Astrocyte of the spinal cord (primary cell): ENCODE data around the gene CLASP1.
A peak's percentile ranks its signal among the peaks of the same experiment; 100 is the strongest.
"Not testable (repeated sequence)": the region's sequence is repeated elsewhere in the genome, so short reads cannot be mapped to it uniquely, and the experiment has no call there.

ENCODE experiments used
- DNase-seq: peaks from one replicate; pipeline ENCODE4 v3.0.0; 2011; ENCODE audit warnings: low read depth, low spot score
- H3K4me3 ChIP-seq: 2 replicates; pipeline ENCODE4 v1.5.1; 2011; ENCODE audit warnings: low read depth, mild to moderate bottlenecking, low read length, moderate library complexity
- CTCF ChIP-seq: IDR thresholded peaks from 2 replicates; pipeline ENCODE4 v1.5.1; 2012; ENCODE audit warnings: low read depth, mild to moderate bottlenecking, low read length, inconsistent platforms
- in situ Hi-C: cut with HindIII; loops from 2 replicates; pipeline ENCODE4 v1.10.0; 2017; ENCODE audit warnings: low sequenced_read_pairs

The CLASP1 gene

GRCh38 chr2:121649596-121650314 lies 493 bp upstream of the CLASP1 start:
- no peak for TF ChIP-seq CTCF
- DNase-seq = peak; percentile 99
- peak overlapping the region; percentile 85 for H3K4me3 ChIP-seq
- in situ Hi-C loops = no loop called here

GRCh38 chr2:121648206-121649148 lies 785 bp downstream of the CLASP1 start:
- in situ Hi-C loops = no loop called here
- no peak for TF ChIP-seq CTCF
- H3K4me3 ChIP-seq = peak overlapping the region; percentile 85
- peak; percentile 62 for DNase-seq

GRCh38 chr2:121647396-121647795 lies 1.9 kb downstream of the CLASP1 start:
- no peak for DNase-seq
- in situ Hi-C loops = no loop called here
- no peak for TF ChIP-seq CTCF
- peak overlapping the region; percentile 85 for H3K4me3 ChIP-seq

- no peak overlapping the region for H3K4me3 ChIP-seq
- no peak for DNase-seq
- in situ Hi-C loops = no loop called here
- TF ChIP-seq CTCF = no peak
Observed at GRCh38 chr2:121644715-121645114, 4.5 kb downstream of the CLASP1 start.

GRCh38 chr2:121643877-121644276 lies 5.4 kb downstream of the CLASP1 start:
- TF ChIP-seq CTCF = no peak
- in situ Hi-C loops = no loop called here
- no peak for DNase-seq
- H3K4me3 ChIP-seq = no peak overlapping the region

GRCh38 chr2:121640380-121641316 lies 8.6 kb downstream of the CLASP1 start:
- in situ Hi-C loops = no loop called here

GRCh38 chr2:121639846-121640245 lies 9.4 kb downstream of the CLASP1 start:
- DNase-seq, in situ Hi-C loops, H3K4me3 ChIP-seq: not testable (repeated sequence)

More at GRCh38 chr2:121640380-121641316, 8.6 kb downstream of the CLASP1 start:
- DNase-seq = no peak
- no peak overlapping the region for H3K4me3 ChIP-seq
- TF ChIP-seq CTCF = no peak
